HepG2 (cell line): ENCODE data around the gene PCSK5. TPM values are rescaled to one million over a fixed set of nuclear protein-coding genes. Genes with fewer than 3 reads are reported as not detected.

ENCODE experiments used
- ZNF879 ChIP-seq: sonication (generic); formaldehyde crosslinking; IDR thresholded peaks from 2 replicates; pipeline ENCODE4 v1.8.1; 2023; ENCODE audit warnings: missing genetic modification reagents
- polyA plus RNA-seq, 8 experiments: library from polyadenylated mRNA; depleted of rRNA in 3 of 8; stranded (reverse) in 7 of 8; unstranded in 1 of 8; fragments of >200 nt; fragmentation: Illumina TruSeq in 4 of 8; extraction: Trizol in 4 of 8; gene quantifications; 2 replicates each; pipeline versions ENCODE4 v1.2.1 to v1.2.3, GENCODE V29; 2011 to 2016; ENCODE audit warnings: low read depth in 4 of 8, missing spikeins in 1 of 8, mixed read lengths in 1 of 8; ENCODE audit not compliant: insufficient read depth in 1 of 8
- total RNA-seq, 5 experiments: library from RNA; depleted of rRNA; stranded (reverse); fragments of >200 nt; fragmentation: Illumina TruSeq; extraction: Trizol; gene quantifications; 2 replicates each; pipeline ENCODE4 v1.2.3, GENCODE V29; 2016; ENCODE audit warnings: low read depth in 1 of 5
- TF ChIP-seq, protein P1 (sequence below): sonication (generic); formaldehyde crosslinking; IDR thresholded peaks from 2 replicates; pipeline ENCODE4 v1.5.0; 2020; ENCODE audit warnings: mild to moderate bottlenecking, missing genetic modification reagents, borderline replicate concordance
- TF ChIP-seq, protein P2 (sequence below): sonication (generic); formaldehyde crosslinking; IDR thresholded peaks from 2 replicates; pipeline ENCODE4 v1.4.0; 2020; ENCODE audit warnings: low read depth, mild to moderate bottlenecking, missing genetic modification reagents
- TF ChIP-seq, protein P3 (sequence below): IDR thresholded peaks from 2 replicates; pipeline ENCODE4 v1.6.1; 2016; ENCODE audit warnings: control low read depth

The PCSK5 gene
- total and polyA plus RNA-seq, 2 of the 13 experiments (the other 11 are each of a cell fraction or from before 2014, with no cell fraction given) = 0.55 to 0.66 TPM

DNA sequence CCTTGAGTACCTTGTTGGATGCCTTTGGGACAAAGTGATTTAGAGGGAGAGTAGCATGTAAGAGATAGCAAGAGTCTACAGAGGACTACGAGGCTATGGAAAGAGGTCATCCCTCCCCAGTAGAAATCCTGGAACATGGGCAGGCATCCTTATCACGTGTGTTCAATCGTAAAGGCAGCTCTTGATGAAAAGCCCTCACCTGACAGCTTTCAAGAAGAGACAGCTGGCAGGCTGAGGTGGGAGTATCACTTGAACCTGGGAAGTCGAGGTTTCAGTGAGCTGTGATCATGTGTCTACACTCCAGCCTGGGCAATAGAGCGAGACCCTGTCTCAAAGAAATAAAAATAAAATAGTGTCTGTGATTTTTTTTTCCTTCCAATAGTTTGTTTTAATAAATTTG lies 112.6 kb downstream of the PCSK5 start (continued):
- TF ChIP-seq, protein P1, sequence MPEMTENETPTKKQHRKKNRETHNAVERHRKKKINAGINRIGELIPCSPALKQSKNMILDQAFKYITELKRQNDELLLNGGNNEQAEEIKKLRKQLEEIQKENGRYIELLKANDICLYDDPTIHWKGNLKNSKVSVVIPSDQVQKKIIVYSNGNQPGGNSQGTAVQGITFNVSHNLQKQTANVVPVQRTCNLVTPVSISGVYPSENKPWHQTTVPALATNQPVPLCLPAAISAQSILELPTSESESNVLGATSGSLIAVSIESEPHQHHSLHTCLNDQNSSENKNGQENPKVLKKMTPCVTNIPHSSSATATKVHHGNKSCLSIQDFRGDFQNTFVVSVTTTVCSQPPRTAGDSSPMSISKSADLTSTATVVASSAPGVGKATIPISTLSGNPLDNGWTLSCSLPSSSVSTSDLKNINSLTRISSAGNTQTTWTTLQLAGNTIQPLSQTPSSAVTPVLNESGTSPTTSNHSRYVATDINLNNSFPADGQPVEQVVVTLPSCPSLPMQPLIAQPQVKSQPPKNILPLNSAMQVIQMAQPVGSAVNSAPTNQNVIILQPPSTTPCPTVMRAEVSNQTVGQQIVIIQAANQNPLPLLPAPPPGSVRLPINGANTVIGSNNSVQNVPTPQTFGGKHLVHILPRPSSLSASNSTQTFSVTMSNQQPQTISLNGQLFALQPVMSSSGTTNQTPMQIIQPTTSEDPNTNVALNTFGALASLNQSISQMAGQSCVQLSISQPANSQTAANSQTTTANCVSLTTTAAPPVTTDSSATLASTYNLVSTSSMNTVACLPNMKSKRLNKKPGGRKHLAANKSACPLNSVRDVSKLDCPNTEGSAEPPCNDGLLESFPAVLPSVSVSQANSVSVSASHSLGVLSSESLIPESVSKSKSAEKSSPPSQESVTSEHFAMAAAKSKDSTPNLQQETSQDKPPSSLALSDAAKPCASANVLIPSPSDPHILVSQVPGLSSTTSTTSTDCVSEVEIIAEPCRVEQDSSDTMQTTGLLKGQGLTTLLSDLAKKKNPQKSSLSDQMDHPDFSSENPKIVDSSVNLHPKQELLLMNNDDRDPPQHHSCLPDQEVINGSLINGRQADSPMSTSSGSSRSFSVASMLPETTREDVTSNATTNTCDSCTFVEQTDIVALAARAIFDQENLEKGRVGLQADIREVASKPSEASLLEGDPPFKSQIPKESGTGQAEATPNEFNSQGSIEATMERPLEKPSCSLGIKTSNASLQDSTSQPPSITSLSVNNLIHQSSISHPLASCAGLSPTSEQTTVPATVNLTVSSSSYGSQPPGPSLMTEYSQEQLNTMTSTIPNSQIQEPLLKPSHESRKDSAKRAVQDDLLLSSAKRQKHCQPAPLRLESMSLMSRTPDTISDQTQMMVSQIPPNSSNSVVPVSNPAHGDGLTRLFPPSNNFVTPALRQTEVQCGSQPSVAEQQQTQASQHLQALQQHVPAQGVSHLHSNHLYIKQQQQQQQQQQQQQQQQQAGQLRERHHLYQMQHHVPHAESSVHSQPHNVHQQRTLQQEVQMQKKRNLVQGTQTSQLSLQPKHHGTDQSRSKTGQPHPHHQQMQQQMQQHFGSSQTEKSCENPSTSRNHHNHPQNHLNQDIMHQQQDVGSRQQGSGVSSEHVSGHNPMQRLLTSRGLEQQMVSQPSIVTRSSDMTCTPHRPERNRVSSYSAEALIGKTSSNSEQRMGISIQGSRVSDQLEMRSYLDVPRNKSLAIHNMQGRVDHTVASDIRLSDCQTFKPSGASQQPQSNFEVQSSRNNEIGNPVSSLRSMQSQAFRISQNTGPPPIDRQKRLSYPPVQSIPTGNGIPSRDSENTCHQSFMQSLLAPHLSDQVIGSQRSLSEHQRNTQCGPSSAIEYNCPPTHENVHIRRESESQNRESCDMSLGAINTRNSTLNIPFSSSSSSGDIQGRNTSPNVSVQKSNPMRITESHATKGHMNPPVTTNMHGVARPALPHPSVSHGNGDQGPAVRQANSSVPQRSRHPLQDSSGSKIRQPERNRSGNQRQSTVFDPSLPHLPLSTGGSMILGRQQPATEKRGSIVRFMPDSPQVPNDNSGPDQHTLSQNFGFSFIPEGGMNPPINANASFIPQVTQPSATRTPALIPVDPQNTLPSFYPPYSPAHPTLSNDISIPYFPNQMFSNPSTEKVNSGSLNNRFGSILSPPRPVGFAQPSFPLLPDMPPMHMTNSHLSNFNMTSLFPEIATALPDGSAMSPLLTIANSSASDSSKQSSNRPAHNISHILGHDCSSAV (CRISPR knock-in tag) = no peak
- no peak for TF ChIP-seq ZNF879 (CRISPR knock-in tag)
- TF ChIP-seq, protein P2, sequence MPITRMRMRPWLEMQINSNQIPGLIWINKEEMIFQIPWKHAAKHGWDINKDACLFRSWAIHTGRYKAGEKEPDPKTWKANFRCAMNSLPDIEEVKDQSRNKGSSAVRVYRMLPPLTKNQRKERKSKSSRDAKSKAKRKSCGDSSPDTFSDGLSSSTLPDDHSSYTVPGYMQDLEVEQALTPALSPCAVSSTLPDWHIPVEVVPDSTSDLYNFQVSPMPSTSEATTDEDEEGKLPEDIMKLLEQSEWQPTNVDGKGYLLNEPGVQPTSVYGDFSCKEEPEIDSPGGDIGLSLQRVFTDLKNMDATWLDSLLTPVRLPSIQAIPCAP (CRISPR knock-in tag) = no peak
- TF ChIP-seq, protein P3, sequence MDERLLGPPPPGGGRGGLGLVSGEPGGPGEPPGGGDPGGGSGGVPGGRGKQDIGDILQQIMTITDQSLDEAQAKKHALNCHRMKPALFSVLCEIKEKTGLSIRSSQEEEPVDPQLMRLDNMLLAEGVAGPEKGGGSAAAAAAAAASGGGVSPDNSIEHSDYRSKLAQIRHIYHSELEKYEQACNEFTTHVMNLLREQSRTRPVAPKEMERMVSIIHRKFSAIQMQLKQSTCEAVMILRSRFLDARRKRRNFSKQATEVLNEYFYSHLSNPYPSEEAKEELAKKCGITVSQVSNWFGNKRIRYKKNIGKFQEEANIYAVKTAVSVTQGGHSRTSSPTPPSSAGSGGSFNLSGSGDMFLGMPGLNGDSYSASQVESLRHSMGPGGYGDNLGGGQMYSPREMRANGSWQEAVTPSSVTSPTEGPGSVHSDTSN (CRISPR knock-in tag) = no peak
